Smooth muscle cell (in vitro differentiated cells): ENCODE results near the gene ANKS1B. TPM values are rescaled to one million over a fixed set of nuclear protein-coding genes. Genes with fewer than 3 reads are reported as not detected.

Experiments used
- DNase-seq: peaks from one replicate; lab custom pipeline; 2025; ENCODE audit not compliant: unreplicated experiment; lab: John Stamatoyannopoulos, UW
- H2AFZ ChIP-seq: fragments of 200-600 bp; sonication (generic); 2 replicates; pipeline ENCODE4 v1.6.0; 2016; ENCODE audit warnings: antibody characterized with exemption, low read depth, mild to moderate bottlenecking
- H3F3A ChIP-seq: fragments of 200-600 bp; sonication (generic); 2 replicates; pipeline ENCODE4 v1.6.0; 2017; ENCODE audit warnings: antibody characterized with exemption, low read depth
- H3K27ac ChIP-seq: fragments of 200-600 bp; sonication (generic); 2 replicates; pipeline ENCODE4 v1.5.1; 2016; ENCODE audit warnings: low read depth, mild to moderate bottlenecking
- H3K27me3 ChIP-seq: fragments of 200-600 bp; sonication (generic); 2 replicates; pipeline ENCODE4 v1.6.1; 2016; ENCODE audit warnings: low read depth, mild to moderate bottlenecking
- H3K36me3 ChIP-seq: fragments of 200-600 bp; sonication (generic); 2 replicates; pipeline ENCODE4 v1.5.1; 2016; ENCODE audit warnings: low read depth
- H3K4me1 ChIP-seq: fragments of 200-600 bp; sonication (generic); 2 replicates; pipeline ENCODE4 v1.5.1; 2016; ENCODE audit warnings: low read depth
- H3K4me2 ChIP-seq: fragments of 200-600 bp; sonication (generic); 2 replicates; pipeline ENCODE4 v1.6.0; 2016; ENCODE audit warnings: mild to moderate bottlenecking
- H3K4me3 ChIP-seq: fragments of 200-600 bp; sonication (generic); 2 replicates; pipeline ENCODE4 v1.5.1; 2016; ENCODE audit warnings: mild to moderate bottlenecking
- H3K79me2 ChIP-seq: fragments of 200-600 bp; sonication (generic); 2 replicates; pipeline ENCODE4 v1.6.0; 2016; ENCODE audit warnings: low read depth, mild to moderate bottlenecking
- H3K9ac ChIP-seq: fragments of 200-600 bp; sonication (generic); 2 replicates; pipeline ENCODE4 v1.6.0; 2016; ENCODE audit warnings: low read depth
- H3K9me3 ChIP-seq: fragments of 200-600 bp; sonication (generic); replicated peaks from 2 replicates; pipeline ENCODE4 v1.5.1; 2016; ENCODE audit warnings: low read depth
- H4K20me1 ChIP-seq: fragments of 200-600 bp; sonication (generic); 2 replicates; pipeline ENCODE4 v1.6.0; 2016; ENCODE audit warnings: low read depth
- WGBS: methylation state at CpG from one replicate; pipeline ENCODE4 v1.1.7; 2016; ENCODE audit warnings: low lambda C conversion rate; 5-methylcytosine and 5-hydroxymethylcytosine counted together
- polyA plus RNA-seq: library from polyadenylated mRNA; unstranded; fragments of >200 nt; fragmentation: Nextera tagmentation; extraction: Ambion mirVana; gene quantifications from 2 replicates; pipeline ENCODE4 v1.2.1, GENCODE V29; 2016
- total RNA-seq: library from RNA; depleted of rRNA; stranded (reverse); fragments of >200 nt; gene quantifications from 2 replicates; pipeline ENCODE4 v1.2.3, GENCODE V29; 2014
- TF ChIP-seq, protein P1 (sequence below): fragments of 200-600 bp; sonication (generic); IDR thresholded peaks from 2 replicates; pipeline ENCODE4 v1.5.1; 2017; ENCODE audit warnings: borderline replicate concordance, mild to moderate bottlenecking, antibody characterized with exemption; ENCODE audit not compliant: insufficient read depth, poor library complexity, severe bottlenecking

The ANKS1B gene
- total and polyA plus RNA-seq, 2 experiments from 2014 or later: 0.47 to 7.3 TPM

DNA sequence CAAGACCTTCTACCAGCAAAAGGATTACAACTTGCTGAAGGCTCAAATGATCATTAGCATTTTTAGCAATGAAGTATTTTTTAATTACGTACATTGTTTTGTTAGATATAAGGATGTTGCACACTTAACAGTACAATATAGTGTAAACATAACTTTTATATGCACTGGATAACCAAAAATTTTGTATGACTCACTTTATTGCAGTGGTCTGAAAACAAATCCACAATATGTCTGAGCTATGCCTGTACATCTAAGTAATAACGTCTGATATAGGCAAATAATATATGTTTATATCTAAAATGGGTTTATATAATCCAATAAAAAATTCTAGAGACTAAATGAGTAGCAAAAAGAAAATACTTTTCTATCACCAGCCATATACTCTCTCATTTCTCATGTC lies 10.6 kb downstream of the ANKS1B start:
- no peaks in the 10 kb centered on the region for H4K20me1 ChIP-seq
- no peak overlapping the region for H3K4me2 ChIP-seq
- H3F3A ChIP-seq: no peaks in the 10 kb centered on the region
- H3K4me1 ChIP-seq: no peaks in the 10 kb centered on the region
- no peaks in the 10 kb centered on the region for H3K36me3 ChIP-seq
- H3K9me3 ChIP-seq: no peaks in the 10 kb centered on the region
- H3K9ac ChIP-seq: no peak overlapping the region
- H3K4me3 ChIP-seq: no peak overlapping the region
- TF ChIP-seq, protein P1, sequence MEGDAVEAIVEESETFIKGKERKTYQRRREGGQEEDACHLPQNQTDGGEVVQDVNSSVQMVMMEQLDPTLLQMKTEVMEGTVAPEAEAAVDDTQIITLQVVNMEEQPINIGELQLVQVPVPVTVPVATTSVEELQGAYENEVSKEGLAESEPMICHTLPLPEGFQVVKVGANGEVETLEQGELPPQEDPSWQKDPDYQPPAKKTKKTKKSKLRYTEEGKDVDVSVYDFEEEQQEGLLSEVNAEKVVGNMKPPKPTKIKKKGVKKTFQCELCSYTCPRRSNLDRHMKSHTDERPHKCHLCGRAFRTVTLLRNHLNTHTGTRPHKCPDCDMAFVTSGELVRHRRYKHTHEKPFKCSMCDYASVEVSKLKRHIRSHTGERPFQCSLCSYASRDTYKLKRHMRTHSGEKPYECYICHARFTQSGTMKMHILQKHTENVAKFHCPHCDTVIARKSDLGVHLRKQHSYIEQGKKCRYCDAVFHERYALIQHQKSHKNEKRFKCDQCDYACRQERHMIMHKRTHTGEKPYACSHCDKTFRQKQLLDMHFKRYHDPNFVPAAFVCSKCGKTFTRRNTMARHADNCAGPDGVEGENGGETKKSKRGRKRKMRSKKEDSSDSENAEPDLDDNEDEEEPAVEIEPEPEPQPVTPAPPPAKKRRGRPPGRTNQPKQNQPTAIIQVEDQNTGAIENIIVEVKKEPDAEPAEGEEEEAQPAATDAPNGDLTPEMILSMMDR: no peak
- H2AFZ ChIP-seq: no peak overlapping the region
- H3K27me3 ChIP-seq: no peaks in the 10 kb centered on the region
- 87% methylated on average over 2 of the region's 2 CpGs for WGBS
- no peak overlapping the region for H3K27ac ChIP-seq
- DNase-seq: no peak
- no peaks in the 10 kb centered on the region for H3K79me2 ChIP-seq

DNA sequence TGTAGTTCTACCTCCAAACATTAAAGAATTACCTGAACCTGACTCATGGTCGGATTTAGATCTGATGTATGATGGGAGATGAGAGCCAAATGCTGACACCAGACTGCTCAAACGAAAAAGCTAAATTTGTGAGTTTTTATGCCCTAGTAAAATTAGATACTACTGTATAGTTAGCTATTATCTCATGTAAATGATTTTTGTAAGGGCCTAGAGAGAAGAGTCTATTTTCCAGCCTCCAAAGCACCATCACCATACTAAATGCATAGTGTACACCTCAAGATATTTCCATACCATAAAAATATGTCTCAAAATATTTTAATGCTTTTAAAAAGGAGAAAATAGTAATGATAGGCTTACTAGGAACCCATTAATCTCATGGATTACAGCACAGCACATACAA lies 18.3 kb downstream of the ANKS1B start:
- TF ChIP-seq, protein P1: no peak
- Histone ChIP-seq H3K4me2 (no peak overlapping the region), H3K27me3 (no peaks in the 10 kb centered on the region), H3K4me1 (no peaks in the 10 kb centered on the region), H3F3A (no peaks in the 10 kb centered on the region), H3K79me2 (no peaks in the 10 kb centered on the region), H4K20me1 (no peaks in the 10 kb centered on the region), H3K27ac (no peak overlapping the region), H2AFZ (no peak overlapping the region), H3K4me3 (no peak overlapping the region), H3K9me3 (no peaks in the 10 kb centered on the region), H3K9ac (no peak overlapping the region), H3K36me3 (no peaks in the 10 kb centered on the region)
- WGBS: 72% methylated on average over 2 of the region's 2 CpGs
- DNase-seq: no peak

DNA sequence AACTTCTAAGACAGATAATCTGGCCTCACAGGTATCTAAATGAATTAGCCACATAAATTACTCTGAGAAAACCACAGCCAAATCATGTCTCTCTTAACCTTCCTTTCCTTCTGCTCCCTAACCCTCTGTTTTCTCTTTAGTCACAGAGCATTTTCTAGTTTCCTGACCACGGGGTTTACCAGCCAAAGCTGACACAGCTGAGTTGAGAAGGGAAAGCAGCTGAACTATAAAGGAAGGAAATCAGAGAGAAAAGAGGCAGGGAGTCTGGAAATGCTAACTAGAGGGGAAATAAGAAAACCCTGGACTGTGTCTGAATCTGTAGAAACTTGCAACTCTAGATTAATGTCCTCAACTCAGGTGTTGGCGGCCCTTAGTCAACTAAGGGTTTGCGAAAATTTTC lies 24.4 kb downstream of the ANKS1B start:
- H3K4me2 ChIP-seq: peak overlapping the region; percentile 21
- H3F3A ChIP-seq: no peaks in the 10 kb centered on the region
- no peak overlapping the region for H3K27ac ChIP-seq
- no peaks in the 10 kb centered on the region for H3K79me2 ChIP-seq
- H2AFZ ChIP-seq: no peak overlapping the region
- DNase-seq: no peak
- no peak overlapping the region for H3K4me3 ChIP-seq
- H3K36me3 ChIP-seq: no peaks in the 10 kb centered on the region
- H3K9me3 ChIP-seq: no peaks in the 10 kb centered on the region
- H3K27me3 ChIP-seq: no peaks in the 10 kb centered on the region
- H3K9ac ChIP-seq: no peak overlapping the region
- no peaks in the 10 kb centered on the region for H3K4me1 ChIP-seq
- 73% methylated on average over 3 of the region's 3 CpGs for WGBS
- no peaks in the 10 kb centered on the region for H4K20me1 ChIP-seq
- TF ChIP-seq, protein P1: no peak

DNA sequence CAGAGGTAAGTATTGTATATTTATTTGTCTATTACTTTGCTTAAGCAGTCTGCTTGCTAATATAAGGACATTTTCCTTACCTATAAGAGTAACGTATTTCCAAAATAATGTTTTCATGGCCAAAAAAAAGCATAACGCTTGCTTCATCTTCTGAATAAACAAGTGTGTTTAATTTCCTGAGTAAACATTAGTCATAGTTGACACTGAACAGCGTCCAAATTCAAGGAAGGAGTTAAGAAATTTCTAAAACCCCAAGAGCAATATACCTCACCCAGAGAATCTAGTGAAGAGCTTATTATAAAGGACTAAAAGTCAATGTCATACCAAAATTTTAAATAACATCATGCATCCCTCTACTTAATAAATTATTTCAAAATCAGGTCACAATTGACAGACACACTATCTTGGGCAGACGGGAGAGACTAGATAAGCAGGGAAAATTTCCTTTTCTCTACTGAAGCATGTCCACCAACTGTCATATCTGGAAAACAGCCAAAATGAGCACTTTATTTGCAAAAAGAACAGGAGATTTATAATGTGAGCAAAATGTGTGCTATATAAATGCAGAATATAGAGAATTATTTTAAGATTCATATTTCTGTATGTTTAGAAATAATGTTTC lies 25.1 kb downstream of the ANKS1B start:
- Histone ChIP-seq H3K4me2 (peak overlapping the region; percentile 21), H3K9me3 (no peaks in the 10 kb centered on the region), H3K27ac (no peak overlapping the region), H3K27me3 (no peaks in the 10 kb centered on the region), H3K4me3 (no peak overlapping the region), H4K20me1 (no peaks in the 10 kb centered on the region), H3K4me1 (no peaks in the 10 kb centered on the region), H3K36me3 (no peaks in the 10 kb centered on the region), H2AFZ (no peak overlapping the region), H3K79me2 (no peaks in the 10 kb centered on the region), H3F3A (no peaks in the 10 kb centered on the region), H3K9ac (no peak overlapping the region)
- TF ChIP-seq, protein P1: no peak
- DNase-seq: no peak
- WGBS: 43% methylated on average over 4 of the region's 4 CpGs
